Large intestine (tissue), 3 donors: ENCODE measurements around the gene SSU72. TPM values are rescaled to one million over a fixed set of nuclear protein-coding genes. Genes with fewer than 3 reads are reported as not detected.

Experiments
- DNase-seq, 2 donors: peaks; one replicate each; pipeline versions ENCODE4 v3.0.0 to v3.0.0-alpha.2; 2013
- H3K27ac ChIP-seq: one replicate; pipeline ENCODE4 v1.5.1; 2013; ENCODE audit warnings: low read length
- H3K27me3 ChIP-seq: 2 replicates; pipeline ENCODE4 v1.6.1; 2013; ENCODE audit warnings: low read length; ENCODE audit not compliant: control insufficient read depth, insufficient read depth
- H3K36me3 ChIP-seq: 2 replicates; pipeline ENCODE4 v1.6.1; 2013; ENCODE audit warnings: low read length; ENCODE audit not compliant: control insufficient read depth, insufficient read depth
- H3K4me1 ChIP-seq: one replicate; pipeline ENCODE4 v1.6.1; 2013; ENCODE audit warnings: low read length; ENCODE audit not compliant: control insufficient read depth, insufficient read depth
- H3K4me3 ChIP-seq: one replicate; pipeline ENCODE4 v1.5.1; 2013; ENCODE audit warnings: low read length
- H3K9me3 ChIP-seq: one replicate; pipeline ENCODE4 v1.6.1; 2013; ENCODE audit warnings: mild to moderate bottlenecking, low read depth, low read length, moderate library complexity; ENCODE audit not compliant: control insufficient read depth
- WGBS: methylation state at CpG from one replicate; pipeline ENCODE4 v1.1.5; 2013; ENCODE audit warnings: low lambda C conversion rate; ENCODE audit not compliant: insufficient coverage; 5-methylcytosine and 5-hydroxymethylcytosine counted together
- polyA plus RNA-seq: library from polyadenylated mRNA; unstranded; fragments of 120-200 nt; gene quantifications from one replicate; pipeline ENCODE4 v1.2.1, GENCODE V29; 2013

Gene SSU72
- polyA plus RNA-seq, 1 donor = 79.4 TPM

DNA sequence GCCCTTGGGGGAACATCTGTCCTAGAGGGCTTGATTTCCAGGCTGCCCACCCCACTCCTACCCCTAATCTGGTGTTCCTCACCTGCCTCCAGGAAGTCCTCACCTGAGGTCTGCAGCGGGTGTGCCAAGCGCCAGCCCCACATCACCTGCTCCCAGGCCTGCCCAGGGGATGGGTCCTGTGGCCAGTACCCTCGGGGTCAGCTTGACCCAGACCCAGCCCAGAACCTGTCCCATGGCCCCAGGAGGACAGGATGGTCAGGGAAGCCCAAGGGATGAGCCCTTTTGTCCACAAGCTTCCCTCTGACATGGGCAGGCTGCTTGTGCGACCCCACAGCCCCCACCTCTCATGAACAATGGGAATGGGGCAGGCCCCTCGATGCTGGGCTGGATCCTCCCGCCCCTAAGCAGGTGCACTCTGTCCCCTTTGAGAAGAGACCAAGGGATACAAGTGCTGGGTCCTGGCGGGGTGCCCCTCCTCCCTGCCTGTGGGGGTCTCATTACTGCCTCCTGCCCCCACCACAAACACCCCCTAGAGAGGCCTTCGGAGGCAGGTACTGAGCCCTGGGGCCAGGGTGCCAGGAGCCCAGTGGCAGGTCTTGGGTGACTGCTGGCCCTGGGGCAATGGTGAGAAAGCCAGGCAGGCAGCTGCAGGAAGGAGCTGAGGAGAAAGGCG is 43.9 kb upstream of the SSU72 start:
- peaks cover 8% of the 10 kb centered on the region for H3K4me1 ChIP-seq
- H3K9me3 ChIP-seq = no peaks in the 10 kb centered on the region
- no peak for DNase-seq
- no peaks in the 10 kb centered on the region for H3K27me3 ChIP-seq
- H3K4me3 ChIP-seq = no peak overlapping the region
- no peak overlapping the region for H3K27ac ChIP-seq
- no CpG with 5 or more reads among the region's 9 CpGs for WGBS
- peaks cover 14% of the 10 kb centered on the region for H3K36me3 ChIP-seq

DNA sequence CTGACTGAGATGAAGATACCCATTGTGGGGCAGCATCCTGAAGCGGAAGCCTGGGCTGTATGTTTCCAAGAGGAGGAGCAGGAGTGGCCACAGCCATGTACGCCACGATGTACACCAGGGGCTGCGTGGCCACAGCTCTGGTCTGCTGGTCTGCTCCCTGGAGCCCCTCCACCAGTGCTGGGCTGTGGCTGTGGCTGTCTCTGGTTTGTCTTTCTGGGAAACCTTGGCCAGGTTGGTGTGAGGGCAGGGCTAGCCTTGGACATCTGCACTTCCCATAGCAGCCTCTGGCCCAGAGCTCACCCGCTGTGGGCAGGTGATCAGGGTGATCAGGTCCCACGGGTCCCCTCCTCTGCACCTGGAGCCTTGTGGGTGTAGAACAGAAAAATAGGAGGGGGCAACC is 43.3 kb upstream of the SSU72 start:
- no peaks in the 10 kb centered on the region for H3K9me3 ChIP-seq
- no peaks in the 10 kb centered on the region for H3K27me3 ChIP-seq
- no peak for DNase-seq
- no peak overlapping the region for H3K27ac ChIP-seq
- peaks cover 10% of the 10 kb centered on the region for H3K4me1 ChIP-seq
- H3K36me3 ChIP-seq = peaks cover 14% of the 10 kb centered on the region
- WGBS = no CpG with 5 or more reads among the region's 6 CpGs
- H3K4me3 ChIP-seq = no peak overlapping the region

DNA sequence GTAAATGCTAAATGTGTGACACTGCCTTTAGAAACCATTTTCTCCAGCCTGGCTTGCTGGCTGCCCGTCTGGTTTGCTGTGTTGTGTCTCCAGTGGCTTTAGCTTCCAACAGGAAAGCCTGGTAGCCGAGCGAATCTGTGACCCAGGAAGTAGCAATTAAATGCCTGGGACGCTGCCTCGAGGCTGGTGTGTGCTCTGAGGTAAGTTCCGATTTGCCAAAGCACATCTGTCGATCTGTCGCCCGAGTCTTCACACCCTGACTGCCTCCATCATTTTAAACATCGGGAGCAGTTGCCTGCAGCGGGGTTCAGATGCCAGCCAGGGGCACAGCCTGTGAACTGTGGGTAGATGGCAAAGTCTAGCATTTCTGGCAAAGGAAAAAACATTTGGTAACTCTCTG is 42.9 kb upstream of the SSU72 start:
- no peaks in the 10 kb centered on the region for H3K27me3 ChIP-seq
- H3K9me3 ChIP-seq = no peaks in the 10 kb centered on the region
- no peak overlapping the region for H3K27ac ChIP-seq
- H3K4me1 ChIP-seq = peaks cover 10% of the 10 kb centered on the region
- H3K36me3 ChIP-seq = peaks cover 14% of the 10 kb centered on the region
- WGBS = no CpG with 5 or more reads among the region's 11 CpGs
- H3K4me3 ChIP-seq = no peak overlapping the region
- no peak for DNase-seq

DNA sequence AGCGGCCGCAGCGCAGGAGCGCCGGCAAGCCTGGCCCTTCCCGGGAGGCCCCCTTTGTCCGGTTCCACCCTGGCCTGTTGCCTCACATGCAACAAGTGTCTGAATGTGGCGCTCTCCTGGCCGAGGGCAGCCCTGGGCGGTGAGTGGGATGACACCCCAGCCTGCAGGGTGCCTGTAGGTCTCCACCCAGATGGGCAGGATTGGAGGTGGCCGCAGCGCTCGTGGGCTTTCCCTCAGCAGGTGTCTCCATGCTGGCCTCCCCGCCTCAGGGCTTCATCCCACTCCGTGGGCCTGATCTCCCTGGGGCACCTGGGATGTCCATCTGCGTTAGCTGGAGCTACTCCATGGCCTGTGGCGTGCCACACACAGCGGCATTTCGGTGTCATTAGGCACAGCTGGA is 42.2 kb upstream of the SSU72 start:
- DNase-seq = no peak
- Histone ChIP-seq H3K4me3 (peak overlapping the region; percentile 58), H3K27me3 (no peaks in the 10 kb centered on the region), H3K9me3 (no peaks in the 10 kb centered on the region), H3K36me3 (peaks cover 14% of the 10 kb centered on the region), H3K4me1 (peaks cover 10% of the 10 kb centered on the region), H3K27ac (no peak overlapping the region)
- WGBS = no CpG with 5 or more reads among the region's 19 CpGs

DNA sequence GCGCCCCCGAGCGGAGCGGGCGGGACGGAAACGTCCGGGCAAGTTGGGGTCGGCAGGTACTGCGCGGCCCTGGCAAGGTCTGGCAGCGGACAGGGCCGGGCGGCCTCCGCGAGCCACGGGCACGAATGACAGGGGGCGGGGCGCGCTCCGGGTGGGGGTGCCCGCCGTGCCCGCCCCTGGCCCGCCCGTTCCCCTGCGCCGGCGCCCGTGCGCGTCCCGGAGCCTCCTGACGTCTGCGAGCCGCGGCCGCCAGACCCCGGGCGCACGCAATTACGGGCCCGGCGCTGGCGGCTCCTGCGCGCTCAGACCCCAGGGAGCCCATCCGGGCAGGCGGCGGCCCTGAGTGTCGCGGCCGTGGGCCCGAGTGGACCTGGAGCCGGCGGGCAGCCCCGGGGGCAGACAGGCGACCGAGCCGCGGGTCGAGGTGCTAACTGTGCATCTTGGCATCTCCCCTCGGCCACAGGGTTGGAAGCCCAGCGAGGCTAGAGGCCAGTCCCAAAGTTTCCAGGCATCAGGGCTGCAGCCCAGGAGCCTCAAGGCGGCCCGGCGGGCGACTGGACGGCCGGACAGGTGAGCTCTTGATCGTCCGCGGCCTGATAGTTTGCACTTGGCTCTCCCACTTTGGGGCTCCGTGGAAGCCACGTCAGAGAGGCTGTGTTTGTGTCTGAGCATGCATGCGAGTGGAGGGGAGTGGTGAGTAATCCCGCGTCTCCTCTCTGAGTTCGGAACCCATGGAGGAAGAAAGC is 41.6 kb upstream of the SSU72 start:
- H3K27me3 ChIP-seq = no peaks in the 10 kb centered on the region
- WGBS = no CpG with 5 or more reads among the region's 80 CpGs
- peaks cover 10% of the 10 kb centered on the region for H3K4me1 ChIP-seq
- peaks cover 14% of the 10 kb centered on the region for H3K36me3 ChIP-seq
- H3K4me3 ChIP-seq = peak overlapping the region; percentile 100
- H3K27ac ChIP-seq = no peak overlapping the region
- H3K9me3 ChIP-seq = no peaks in the 10 kb centered on the region
- DNase-seq = no peak

DNA sequence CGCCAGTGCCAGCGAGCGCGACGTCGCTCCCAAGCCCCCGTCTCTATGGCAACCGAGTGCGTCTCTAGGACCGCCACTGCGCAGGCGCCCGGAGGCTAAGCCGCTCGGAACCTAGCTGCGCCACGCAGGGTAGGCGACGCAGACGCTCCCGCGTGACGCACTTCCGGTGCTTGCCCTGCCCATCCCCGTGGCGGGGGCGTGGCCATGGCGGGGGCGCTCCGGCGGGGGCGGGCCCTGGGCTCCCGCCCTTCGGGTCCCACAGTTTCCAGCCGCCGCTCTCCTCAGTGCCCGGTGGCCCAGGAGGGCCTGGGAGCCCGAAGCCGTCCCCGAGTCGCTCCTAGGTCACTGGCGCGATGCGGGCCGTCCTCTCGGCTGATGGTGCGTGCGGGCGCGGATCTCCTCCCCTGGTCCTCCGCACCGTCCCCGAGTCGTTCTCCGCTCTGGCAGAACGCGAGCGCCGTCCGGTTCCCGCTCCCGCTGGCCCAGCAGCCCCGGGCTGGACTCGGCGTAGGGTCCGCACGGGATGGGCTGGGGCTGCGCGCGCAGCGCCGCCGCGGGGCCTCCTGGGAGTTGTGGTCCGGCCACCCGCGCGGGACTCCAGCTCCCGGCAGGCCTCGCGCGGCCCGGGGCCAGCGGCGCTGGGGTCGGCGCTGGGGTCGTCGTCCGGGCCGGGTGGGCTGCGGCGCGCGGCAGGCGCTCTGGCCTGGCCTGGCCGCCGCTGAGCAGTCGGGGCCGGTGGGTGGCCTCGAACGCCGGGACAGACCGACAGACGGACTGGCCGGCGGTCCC is 40.8 kb upstream of the SSU72 start, which contains the start of gene MIB2:
Gene MIB2, plus strand, starts transcription at position 245 of the 789 bp plus-strand sequence. CDS start 7,953 bp downstream, outside the sequence.
- Histone ChIP-seq H3K27ac (peak within 1 kb of the TSS; percentile 100), H3K27me3 (no peaks in the 10 kb centered on the region), H3K9me3 (no peaks in the 10 kb centered on the region), H3K36me3 (peaks cover 14% of the 10 kb centered on the region), H3K4me1 (peaks cover 10% of the 10 kb centered on the region), H3K4me3 (peak within 1 kb of the TSS; percentile 100)
- no CpG with 5 or more reads among the region's 107 CpGs for WGBS
- DNase-seq = peak; percentile 95 to 98

DNA sequence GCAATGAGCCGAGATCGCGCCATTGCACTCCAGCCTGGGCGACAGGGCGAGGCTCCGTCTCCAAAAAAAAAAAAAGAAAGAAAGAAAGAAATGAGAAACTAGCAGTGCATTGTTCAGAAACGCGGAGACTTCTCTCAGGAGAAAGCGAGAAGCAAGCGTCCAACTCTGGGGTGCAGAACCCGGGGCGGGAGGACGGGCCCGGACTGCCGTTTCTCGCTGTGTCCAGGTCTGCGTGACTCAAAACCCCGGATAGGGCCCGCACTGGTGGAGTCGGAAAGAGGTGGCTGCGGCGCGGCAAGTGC is 40.2 kb upstream of the SSU72 start:
- Histone ChIP-seq H3K27ac (peak overlapping the region; percentile 100), H3K4me3 (peak overlapping the region; percentile 100), H3K9me3 (no peaks in the 10 kb centered on the region), H3K4me1 (peaks cover 10% of the 10 kb centered on the region), H3K36me3 (peaks cover 14% of the 10 kb centered on the region), H3K27me3 (no peaks in the 10 kb centered on the region)
- no peak for DNase-seq
- WGBS = no CpG with 5 or more reads among the region's 23 CpGs

DNA sequence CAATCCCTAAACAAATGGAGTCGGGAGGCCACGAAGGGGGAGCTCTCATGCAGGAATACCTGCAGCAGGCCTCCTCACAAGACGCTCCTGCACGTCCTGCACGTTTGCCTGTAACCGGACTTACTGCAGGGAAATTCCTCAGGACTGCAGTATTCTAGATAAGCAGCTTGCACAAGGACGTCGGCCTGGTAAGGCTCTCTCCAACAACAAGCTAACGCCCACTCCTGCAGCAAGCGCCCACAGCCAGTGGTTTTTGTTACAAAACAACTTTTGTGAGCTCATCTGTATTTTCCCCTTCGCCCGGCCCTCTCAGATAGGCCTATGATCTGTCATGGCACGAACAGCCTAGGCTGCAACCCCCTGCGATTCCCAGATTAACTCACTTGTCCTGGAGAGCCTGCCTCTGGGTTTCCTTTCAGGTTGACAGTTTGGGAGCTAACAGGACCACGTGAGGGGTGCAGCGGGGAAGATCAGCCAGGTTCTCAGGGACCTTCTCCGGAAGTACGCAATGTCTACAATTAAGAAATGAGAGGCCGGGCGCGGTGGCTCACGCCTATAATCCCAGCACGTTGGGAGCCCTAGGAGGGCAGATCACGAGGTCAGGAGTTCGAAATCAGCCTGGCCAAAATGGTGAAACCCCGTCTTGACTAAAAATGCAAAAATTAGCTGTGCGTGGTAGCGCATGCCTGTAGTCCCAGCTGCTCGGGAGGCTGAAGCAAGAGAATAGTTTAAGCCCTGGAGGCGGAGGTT is 39.7 kb upstream of the SSU72 start:
- Histone ChIP-seq H3K9me3 (no peaks in the 10 kb centered on the region), H3K36me3 (peaks cover 14% of the 10 kb centered on the region), H3K27me3 (no peaks in the 10 kb centered on the region), H3K4me1 (peaks cover 10% of the 10 kb centered on the region), H3K4me3 (peak overlapping the region; percentile 100), H3K27ac (peak overlapping the region; percentile 100)
- WGBS = 0% methylated on average over 2 of the region's 30 CpGs
- DNase-seq = peak; percentile 91 to 92

DNA sequence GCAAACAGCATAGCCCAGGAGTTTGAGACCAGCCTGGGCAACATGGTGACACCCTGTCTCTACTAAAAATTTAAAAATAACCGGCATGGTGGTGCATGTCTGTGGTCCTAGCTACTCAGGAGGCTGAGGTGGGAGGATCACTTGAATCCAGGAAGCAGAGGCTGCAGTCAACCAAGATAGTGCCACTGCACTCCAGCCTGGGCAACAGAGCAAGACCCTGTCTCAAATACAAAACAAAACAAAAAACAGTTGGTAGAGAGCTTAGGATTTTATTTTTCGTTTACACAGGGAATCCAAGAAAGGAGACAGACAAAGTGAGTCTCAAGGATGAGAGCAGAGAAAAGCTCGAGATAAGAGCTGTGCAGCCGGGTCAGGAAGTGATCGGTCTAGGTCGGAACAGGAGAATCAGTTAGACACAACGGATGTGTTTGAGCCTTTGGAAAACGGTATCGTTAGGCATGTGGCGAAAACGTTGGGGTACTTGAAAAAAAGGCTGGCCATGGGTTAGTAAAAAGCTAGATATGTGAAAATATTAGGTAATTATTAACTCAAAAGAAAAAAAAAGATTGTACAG is 38.9 kb upstream of the SSU72 start:
- Histone ChIP-seq H3K9me3 (no peaks in the 10 kb centered on the region), H3K27ac (peak overlapping the region; percentile 100), H3K27me3 (no peaks in the 10 kb centered on the region), H3K4me3 (peak overlapping the region; percentile 100), H3K4me1 (peaks cover 10% of the 10 kb centered on the region), H3K36me3 (peaks cover 11% of the 10 kb centered on the region)
- DNase-seq = no peak
- no CpG with 5 or more reads among the region's 11 CpGs for WGBS

DNA sequence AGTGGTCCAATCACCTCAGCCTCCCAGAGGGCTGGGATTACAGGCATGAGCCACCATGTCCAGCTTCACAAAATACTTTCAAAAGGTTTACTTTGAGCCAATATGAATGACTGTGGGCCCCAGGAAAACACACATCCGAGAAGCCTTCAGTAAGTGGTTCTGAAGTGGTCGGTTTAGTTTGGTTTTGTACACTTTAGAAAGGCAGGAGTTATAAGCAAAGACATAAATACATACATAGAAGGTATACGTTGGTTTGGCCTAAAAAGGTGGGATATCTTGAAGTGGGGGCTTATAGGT is 37.4 kb upstream of the SSU72 start:
- Histone ChIP-seq H3K9me3 (no peaks in the 10 kb centered on the region), H3K27me3 (no peaks in the 10 kb centered on the region), H3K27ac (no peak overlapping the region), H3K4me3 (no peak overlapping the region), H3K4me1 (peaks cover 10% of the 10 kb centered on the region), H3K36me3 (no peaks in the 10 kb centered on the region)
- DNase-seq = no peak
- no CpG with 5 or more reads among the region's 3 CpGs for WGBS
